Stimulated activated CD8-positive, alpha-beta memory T cell treated with anti-CD3 and anti-CD28 coated beads, Interleukin-2, amount 100 ng/mL, for 48 hours (primary cell): Measurements from ENCODE around the gene PLEKHM3.

Experiments
- DNase-seq, 2 donors: peaks; one replicate each; pipeline ENCODE4 v3.0.0-alpha.2; 2020; ENCODE audit warnings: low read depth in 2 of 2

Gene PLEKHM3

GRCh38 chr2:207854484-207855440 is 170.6 kb downstream of the PLEKHM3 start:
- no peak for DNase-seq

DNA sequence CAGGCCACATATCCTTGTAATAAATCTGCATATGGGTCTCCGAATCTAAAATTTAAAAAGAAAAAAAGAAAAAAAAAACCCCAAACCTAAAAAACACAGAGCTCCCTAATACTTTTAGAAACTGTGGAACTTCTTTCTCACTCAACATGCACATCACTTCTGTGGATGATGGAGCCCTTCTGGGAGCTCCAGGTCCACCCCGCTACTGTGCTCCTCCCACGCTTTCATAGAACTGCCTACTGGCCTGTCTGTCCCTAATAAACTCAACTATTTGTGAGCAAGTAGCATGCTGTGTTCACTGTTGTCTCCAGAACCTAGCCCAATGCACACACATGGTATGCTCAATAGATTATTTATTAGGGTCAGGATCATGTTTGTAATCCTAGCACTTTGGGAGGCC is 172.5 kb downstream of the PLEKHM3 start:
- DNase-seq, result no peak

DNA sequence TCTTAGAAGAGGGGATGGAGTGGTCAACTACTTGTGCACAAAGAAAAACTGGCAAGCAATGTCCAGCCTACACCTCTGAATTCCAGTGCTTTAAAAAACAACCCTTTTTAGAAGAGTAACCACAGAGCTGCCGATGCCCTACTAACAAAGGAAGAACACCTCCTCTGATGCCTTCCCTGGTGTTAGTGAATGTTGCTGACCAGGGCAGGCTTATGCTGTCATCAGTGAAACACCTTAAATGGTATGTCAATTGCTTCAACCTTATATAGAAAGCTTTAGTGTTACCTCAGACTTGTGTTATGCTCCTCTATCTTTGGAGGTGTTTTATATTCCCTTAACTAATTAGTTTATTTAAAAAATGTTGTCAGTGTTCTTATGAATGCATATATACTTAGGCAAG is 175.9 kb downstream of the PLEKHM3 start:
- no peak for DNase-seq

DNA sequence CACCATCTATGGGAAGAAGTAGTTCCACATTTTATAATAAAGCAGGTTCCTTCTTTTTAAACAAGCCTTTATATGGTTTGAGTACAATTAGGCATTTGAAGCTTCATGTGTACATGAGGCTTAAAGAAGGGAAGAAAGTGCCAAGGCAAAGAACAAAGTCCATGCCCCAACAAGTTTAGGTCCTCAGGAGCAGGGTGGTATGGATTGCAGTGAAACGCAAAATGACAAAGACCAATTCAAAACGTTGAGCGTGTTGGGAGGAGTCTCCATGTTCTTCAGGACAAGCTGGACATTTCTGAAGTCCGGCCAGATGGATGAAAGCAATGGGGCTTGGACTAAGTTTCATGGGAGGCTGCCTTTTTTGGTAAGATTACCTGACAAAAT is 176.8 kb downstream of the PLEKHM3 start:
- DNase-seq, result no peak

DNA sequence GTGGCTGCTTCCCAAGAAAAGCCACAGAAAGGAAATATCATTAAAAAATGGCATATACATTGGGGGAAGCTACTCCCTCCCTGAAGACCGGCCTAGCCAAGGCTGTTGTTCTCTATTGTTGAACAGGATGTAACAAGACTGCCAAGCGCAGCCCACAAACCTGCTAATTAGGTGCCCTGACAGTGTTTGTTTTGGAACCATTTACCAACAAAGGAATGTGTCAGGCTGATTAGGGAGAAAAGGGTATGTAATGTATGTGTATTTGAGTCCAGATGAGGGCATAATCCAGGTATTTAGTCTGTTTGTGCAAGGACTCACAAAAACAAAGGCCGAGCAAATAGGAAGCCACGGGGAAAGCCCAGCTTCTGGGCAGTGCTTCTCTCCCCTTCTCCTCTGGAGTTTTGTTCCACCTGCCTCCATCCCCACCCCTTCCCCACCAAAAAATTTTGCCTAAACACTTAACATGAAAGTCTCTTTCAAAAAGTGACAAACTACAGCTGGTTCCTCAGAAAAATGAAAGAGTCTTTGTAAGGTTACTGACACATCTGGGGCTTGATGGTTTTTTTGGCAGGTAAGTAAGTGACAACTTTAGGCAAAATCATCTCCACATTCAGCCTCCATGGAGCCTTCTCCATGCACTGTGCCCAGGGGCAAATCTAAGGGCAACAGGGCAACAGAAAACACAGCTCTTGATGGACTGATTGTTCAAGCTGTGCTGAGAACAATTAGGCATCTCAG is 177.4 kb downstream of the PLEKHM3 start:
- no peak for DNase-seq

DNA sequence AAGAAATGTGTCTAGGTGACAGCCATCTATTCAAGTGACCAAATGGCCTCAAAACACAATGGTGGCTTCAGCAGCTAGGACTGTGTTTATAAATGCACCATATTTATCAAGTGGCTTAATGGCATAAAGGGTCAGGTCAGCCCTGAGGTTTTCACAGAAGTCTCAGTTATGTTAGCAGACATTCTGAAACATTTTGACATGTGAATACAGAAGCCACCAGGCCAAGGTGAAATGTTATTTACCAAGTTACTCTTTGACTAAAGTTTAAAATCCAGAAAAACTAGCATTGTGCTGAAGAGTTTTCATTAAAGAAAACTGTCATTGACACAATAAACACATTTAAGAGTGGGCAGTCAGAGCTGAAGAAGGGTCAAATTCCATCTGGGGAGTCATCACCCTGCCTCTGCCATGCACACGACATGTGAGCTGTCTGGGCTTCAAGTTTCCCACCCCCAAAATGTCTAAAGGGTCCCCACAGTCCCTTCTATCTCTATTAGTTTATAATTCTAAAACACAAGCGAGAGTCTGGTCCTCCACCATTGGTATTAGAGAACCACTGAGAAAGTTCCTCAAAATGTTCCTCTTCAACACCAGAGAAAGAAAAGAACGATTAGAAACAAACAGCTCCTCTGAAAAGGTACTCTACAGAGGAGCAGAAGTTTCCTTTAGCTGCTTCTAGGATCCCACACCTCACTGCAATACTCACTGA is 178.1 kb downstream of the PLEKHM3 start:
- DNase-seq, result no peak

DNA sequence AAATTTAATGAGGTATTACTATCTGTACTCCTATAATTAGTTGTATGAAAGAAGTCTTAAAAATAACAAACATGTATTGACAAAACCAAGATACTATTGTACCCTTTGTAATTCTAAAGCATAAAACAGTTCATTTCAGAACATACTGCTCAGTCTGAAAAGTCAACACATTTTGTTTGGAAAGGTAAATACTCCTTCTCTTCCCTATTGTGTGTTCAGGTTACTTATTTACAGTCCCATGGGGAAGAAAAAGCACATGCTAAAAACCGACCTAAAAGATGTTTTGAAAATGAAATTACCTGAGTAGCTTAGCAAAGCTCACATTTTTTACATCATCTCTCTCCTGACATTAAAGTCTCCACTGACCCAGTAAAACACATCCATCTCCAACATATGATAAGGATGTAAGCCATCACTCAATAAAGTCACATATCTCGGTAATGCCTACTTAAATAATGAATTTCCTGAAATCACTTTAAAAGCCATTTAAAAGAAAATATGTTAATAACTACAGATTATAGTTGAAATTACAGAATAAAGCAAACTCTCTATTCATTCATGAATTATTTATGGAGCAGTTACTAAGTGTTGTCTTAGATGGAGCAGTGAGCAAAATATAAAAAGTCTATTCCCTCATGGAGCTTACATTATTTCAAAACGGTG is 180.0 kb downstream of the PLEKHM3 start:
- no peak for DNase-seq

DNA sequence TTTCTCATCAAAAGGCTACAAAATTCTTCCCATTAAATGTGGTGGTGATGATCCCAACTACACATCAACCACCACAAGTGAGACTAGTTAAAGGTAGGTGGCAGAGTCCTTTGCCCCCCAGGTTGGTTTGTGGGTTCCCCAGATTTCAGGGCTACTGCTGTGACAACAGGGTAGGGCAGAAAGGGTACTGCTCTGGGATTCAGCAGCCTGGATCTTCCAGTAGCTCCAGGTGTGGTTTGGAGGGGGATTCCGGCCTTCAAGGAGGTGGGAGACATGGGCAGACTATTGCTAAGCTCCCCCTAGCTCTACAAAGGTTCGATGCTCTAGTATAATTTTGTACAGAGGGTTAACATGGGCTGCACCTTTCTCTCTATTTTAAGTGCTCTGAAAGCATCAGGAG is 180.7 kb downstream of the PLEKHM3 start:
- no peak for DNase-seq

GRCh38 chr2:207840101-207840500 is 185.2 kb downstream of the PLEKHM3 start:
- DNase-seq, result no peak

DNA sequence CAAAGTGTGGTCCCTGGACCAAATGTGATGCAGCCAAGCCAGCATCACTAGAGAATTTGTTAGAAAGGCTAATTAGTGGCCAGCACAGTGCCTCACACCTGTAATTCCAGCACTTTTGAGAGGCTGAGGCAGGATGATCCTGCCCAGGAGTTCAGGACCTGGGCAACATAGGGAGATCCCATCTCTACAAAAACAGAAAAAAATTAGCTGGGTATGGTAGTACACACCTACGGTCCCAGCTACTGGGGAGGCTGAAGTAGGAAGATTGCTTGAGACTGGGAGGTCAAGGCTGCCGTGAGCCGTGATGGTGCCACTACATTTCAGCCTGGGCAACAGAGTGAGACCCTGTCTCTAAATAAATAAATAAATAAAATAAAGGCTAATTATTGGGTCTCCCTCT is 185.8 kb downstream of the PLEKHM3 start:
- DNase-seq, result no peak

DNA sequence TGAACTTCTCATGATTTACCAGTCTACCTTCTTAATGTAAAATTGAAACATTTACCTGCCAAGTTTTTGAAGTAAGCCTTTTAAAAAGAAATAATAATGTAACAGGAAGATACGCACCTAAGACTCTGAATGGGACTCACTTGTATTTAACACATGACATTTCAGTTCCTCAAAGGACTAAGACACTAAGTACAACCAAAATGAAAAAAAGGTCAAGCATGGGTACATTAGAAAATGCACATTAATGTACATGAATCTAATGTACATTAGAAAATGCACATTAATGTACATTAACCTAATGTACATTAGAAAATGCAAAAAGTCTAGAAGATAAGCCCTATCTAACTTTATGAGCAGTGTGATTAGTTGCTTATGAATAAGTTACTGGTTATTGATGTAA is 186.3 kb downstream of the PLEKHM3 start:
- DNase-seq, result no peak

GRCh38 chr2:207836521-207837133 is 188.7 kb downstream of the PLEKHM3 start:
- DNase-seq, result no peak

- no peak for DNase-seq
These were observed 189.5 kb downstream of the PLEKHM3 start for GRCh38 chr2:207835805-207836204.

GRCh38 chr2:207833251-207833751 is 192.0 kb downstream of the PLEKHM3 start:
- no peak for DNase-seq

DNA sequence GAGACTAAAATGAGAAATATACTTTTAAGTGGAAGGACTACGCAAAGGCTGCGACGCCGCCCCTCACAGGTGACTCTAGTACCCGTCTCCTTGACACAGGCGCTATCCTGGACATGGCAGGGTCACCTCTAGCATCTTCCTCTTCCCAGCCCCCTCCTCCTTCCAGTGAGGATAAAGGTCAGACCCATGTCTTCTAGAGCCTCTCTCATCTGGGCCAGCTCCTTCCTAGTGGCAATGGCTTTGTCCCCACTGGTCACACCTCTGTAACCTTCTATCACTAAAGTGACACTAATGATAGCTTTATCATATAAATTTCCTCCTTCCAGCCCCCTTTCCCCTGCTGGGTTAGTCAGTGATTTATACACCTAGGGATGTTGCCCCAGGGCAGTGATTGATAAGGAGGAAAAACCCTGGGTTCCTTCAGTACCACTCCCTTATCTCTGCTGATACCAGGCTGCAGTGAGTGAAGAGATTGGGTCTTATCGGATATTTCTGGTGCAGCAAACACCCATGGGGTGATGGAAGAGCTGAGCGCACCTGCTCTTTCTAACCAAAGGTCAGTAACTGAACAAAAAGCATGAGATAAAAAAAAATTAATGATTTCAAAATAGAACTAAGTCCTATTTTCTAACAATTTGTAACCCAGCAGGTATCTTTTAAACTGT is 193.6 kb downstream of the PLEKHM3 start:
- DNase-seq, result no peak

DNA sequence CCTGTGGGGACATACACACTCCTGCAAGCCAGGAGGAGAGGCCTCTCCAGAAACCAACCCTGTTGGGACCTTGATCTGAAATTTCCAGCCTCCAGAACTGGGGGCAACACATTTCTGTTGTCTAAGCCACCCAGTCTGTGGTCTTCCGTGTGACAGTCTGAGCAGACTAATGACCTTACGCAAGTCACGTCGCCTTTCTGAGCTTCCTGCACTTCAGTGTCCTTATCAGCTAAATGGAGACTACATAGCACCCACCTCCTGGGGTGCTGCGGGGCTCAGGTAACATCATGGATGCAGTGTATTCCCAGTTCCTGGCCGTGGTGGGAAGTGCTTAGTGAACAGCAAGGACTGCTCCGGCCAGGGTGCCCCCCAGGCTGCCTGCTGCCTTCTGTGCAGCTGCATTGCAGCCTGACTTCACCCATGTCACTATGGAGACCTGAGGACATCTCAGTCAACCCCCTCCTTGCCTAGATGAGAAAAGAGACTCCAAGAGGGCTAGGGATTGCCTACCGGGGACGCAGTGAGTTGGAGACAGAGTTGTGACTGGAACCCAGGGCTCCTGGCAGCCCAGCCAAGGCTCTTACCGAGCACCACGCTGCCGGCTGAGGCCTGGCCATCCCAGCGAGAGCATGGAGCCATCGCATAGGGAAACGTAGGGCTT is 194.4 kb downstream of the PLEKHM3 start:
- DNase-seq, result no peak

DNA sequence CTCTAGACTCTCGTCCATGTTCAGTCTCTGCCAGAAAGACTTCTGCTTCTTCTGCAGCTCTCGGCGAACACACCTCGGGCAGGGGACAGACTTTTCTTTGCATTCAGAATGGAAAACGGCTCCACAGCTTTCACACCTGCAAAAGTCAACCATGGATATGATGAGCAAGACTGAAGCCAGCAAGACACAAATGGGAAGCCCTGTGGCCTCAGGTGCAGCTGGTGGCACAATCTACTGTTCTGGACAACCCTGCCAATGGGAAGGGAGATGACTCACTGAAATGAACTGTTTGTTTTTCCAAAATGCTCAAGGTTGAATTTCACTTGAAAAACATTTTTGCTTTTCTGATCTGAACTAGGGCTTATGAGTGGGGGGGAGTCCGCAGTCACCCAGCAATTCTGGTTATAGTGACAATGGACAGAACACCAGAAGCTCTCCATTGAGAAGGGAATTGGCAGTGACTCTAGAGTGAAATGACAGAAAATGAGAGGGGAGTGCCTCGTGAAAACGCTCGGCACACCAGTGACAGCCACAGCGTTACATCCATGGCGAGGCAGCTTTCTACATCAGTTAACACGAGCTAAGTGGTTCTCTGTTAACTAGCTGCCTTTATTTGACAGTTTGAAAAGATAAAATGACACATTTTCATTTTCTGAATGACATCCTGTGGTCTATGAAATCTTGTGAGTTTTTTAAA is 196.8 kb downstream of the PLEKHM3 start:
- no peak for DNase-seq

- DNase-seq, result no peak
These were observed 199.3 kb downstream of the PLEKHM3 start for GRCh38 chr2:207825978-207826377.
